ENCODE data around the gene OR52E5.

OR52E5 gene

DNA sequence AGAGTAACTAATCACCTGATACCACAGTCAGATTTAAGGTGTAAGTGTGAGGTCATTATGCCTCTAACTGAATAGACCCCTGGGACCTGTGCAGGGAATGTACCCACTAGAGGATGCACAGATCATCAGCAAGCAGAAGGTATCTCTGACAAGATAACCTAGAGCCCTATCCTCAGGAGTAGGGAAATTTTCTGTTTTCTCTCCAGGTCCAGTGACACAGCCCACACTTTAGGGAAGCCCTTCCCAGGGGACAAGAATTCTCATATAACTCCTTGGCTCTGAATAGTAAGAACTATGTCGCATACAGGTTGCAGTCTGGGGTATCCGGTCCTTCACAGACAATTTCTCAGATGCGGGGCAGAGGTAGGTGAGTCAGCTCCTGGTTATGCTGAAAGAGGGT is at the start of gene OR52E5:
TSS of gene OR52E5 (plus strand) at position 301 of the 400 bp plus-strand sequence. CDS start 7,569 bp downstream, outside the sequence.
- Histone ChIP-seq H3K4me3 (ENCODE audit: low read depth in 1 of 5, low read length in 5 of 5) (no peak within 1 kb of the TSS), H3K27ac (ENCODE audit: low read depth, low read length) (no peak within 1 kb of the TSS), H3K9ac (ENCODE audit: low read length in 5 of 5) (no peak within 1 kb of the TSS), H3K9me3 (ENCODE audit: control insufficient read depth in 5 of 5, low read length in 5 of 5) (no peaks in the 10 kb centered on the region), H3K36me3 (ENCODE audit: control insufficient read depth in 5 of 5, insufficient read depth in 5 of 5, low read length in 5 of 5) (no peaks in the 10 kb centered on the region), H3K4me1 (ENCODE audit: control insufficient read depth in 5 of 5, insufficient read depth in 5 of 5, low read length in 5 of 5) (no peaks in the 10 kb centered on the region), H3K27me3 (ENCODE audit: control insufficient read depth in 5 of 5, insufficient read depth in 4 of 5, low read length in 5 of 5) (peaks cover 0 to 3% (median 0%) of the 10 kb centered on the region in 5 donors)

DNA sequence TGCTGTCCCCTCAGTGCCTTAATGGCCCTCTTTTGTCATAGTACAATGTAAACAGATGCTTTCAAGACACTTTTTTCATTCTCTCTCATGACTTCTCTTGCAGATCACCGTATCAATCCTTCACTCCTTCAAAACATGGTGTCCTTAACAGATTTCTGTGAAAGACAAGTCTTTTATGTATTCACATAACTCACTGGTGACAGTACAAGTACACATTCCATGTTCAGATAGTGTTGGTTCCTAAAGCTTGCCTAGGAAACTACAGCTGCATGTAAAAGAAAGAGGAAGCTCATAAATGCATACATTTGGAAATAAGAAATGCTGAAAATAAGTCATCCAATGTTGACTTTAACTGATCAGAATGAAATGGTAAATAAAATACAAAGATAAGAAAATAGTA is 46.3 kb upstream of the OR52E5 start:
- no peak overlapping the region for H3K9ac ChIP-seq (ENCODE audit: low read length in 5 of 5)
- H3K4me1 ChIP-seq (ENCODE audit: control insufficient read depth in 5 of 5, insufficient read depth in 5 of 5, low read length in 5 of 5) = no peaks in the 10 kb centered on the region
- H3K36me3 ChIP-seq (ENCODE audit: control insufficient read depth in 5 of 5, insufficient read depth in 5 of 5, low read length in 5 of 5) = no peaks in the 10 kb centered on the region
- H3K4me3 ChIP-seq (ENCODE audit: low read depth in 1 of 5, low read length in 5 of 5) = no peak overlapping the region
- no peaks in the 10 kb centered on the region for H3K27me3 ChIP-seq (ENCODE audit: control insufficient read depth in 5 of 5, insufficient read depth in 4 of 5, low read length in 5 of 5)
- no peak overlapping the region for H3K27ac ChIP-seq (ENCODE audit: low read depth, low read length)
- H3K9me3 ChIP-seq (ENCODE audit: control insufficient read depth in 5 of 5, low read length in 5 of 5) = no peaks in the 10 kb centered on the region

DNA sequence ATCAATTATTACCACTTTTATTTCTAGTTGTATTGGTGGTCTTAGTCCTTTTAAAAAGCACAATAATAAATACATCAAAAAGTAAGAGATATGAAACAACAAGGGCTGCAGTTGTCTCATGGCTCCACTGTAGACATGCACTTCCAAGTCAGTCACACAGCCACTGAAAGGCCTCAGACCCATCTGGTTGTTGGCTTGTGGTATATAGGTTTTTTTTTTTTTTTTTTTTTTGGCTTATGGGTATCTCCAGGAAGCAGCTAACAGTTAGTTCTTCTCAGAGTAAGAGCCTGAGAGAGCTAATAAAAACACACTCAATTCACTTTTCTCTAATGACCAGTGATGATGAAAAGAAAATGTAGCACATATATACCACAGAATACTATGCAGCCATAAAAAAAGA is 45.3 kb upstream of the OR52E5 start:
- Histone ChIP-seq H3K9me3 (ENCODE audit: control insufficient read depth in 5 of 5, low read length in 5 of 5) (no peaks in the 10 kb centered on the region), H3K4me3 (ENCODE audit: low read depth in 1 of 5, low read length in 5 of 5) (no peak overlapping the region), H3K27ac (ENCODE audit: low read depth, low read length) (no peak overlapping the region), H3K27me3 (ENCODE audit: control insufficient read depth in 5 of 5, insufficient read depth in 4 of 5, low read length in 5 of 5) (no peaks in the 10 kb centered on the region), H3K9ac (ENCODE audit: low read length in 5 of 5) (no peak overlapping the region), H3K36me3 (ENCODE audit: control insufficient read depth in 5 of 5, insufficient read depth in 5 of 5, low read length in 5 of 5) (no peaks in the 10 kb centered on the region), H3K4me1 (ENCODE audit: control insufficient read depth in 5 of 5, insufficient read depth in 5 of 5, low read length in 5 of 5) (no peaks in the 10 kb centered on the region)

DNA sequence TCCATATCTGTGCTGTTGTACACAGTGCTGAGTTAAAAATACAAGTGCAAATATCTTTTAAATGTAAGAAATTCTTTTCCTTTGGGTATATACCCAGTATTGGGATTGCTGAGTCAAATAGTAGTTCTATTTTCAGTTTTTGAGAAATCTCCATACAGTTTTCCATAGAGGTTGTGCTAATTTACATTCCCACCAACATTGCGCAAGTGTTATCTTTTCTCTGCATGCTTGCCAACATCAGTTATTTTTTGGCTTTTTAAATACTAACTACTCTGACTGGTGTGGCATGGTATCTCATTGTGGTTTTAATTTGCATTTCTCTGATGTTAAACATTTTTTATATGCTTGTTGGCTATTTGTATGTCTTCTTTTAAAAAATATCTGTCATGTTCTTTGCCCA is 42.0 kb upstream of the OR52E5 start:
- Histone ChIP-seq H3K4me3 (ENCODE audit: low read depth in 1 of 5, low read length in 5 of 5) (no peak overlapping the region), H3K4me1 (ENCODE audit: control insufficient read depth in 5 of 5, insufficient read depth in 5 of 5, low read length in 5 of 5) (no peaks in the 10 kb centered on the region), H3K27ac (ENCODE audit: low read depth, low read length) (no peak overlapping the region), H3K9ac (ENCODE audit: low read length in 5 of 5) (no peak overlapping the region), H3K27me3 (ENCODE audit: control insufficient read depth in 5 of 5, insufficient read depth in 4 of 5, low read length in 5 of 5) (no peaks in the 10 kb centered on the region), H3K36me3 (ENCODE audit: control insufficient read depth in 5 of 5, insufficient read depth in 5 of 5, low read length in 5 of 5) (no peaks in the 10 kb centered on the region), H3K9me3 (ENCODE audit: control insufficient read depth in 5 of 5, low read length in 5 of 5) (no peaks in the 10 kb centered on the region)

GRCh38 chr11:5857590-5857989 is 35.4 kb upstream of the OR52E5 start, which contains the start of gene OR52E8:
Gene OR52E8, minus strand, starts transcription at chr11:5857690. Its CDS starts 0 bp downstream, at chr11:5857690.
- no peaks in the 10 kb centered on the region for H3K36me3 ChIP-seq (ENCODE audit: control insufficient read depth in 5 of 5, insufficient read depth in 5 of 5, low read length in 5 of 5)
- H3K4me1 ChIP-seq (ENCODE audit: control insufficient read depth in 5 of 5, insufficient read depth in 5 of 5, low read length in 5 of 5) = no peaks in the 10 kb centered on the region
- H3K4me3 ChIP-seq (ENCODE audit: low read depth in 1 of 5, low read length in 5 of 5) = no peak within 1 kb of the TSS
- H3K27ac ChIP-seq (ENCODE audit: low read depth, low read length) = no peak within 1 kb of the TSS
- H3K9ac ChIP-seq (ENCODE audit: low read length in 5 of 5) = no peak within 1 kb of the TSS
- no peaks in the 10 kb centered on the region for H3K27me3 ChIP-seq (ENCODE audit: control insufficient read depth in 5 of 5, insufficient read depth in 4 of 5, low read length in 5 of 5)
- no peaks in the 10 kb centered on the region for H3K9me3 ChIP-seq (ENCODE audit: control insufficient read depth in 5 of 5, low read length in 5 of 5)

GRCh38 chr11:5865826-5866225 is 27.2 kb upstream of the OR52E5 start:
- Histone ChIP-seq H3K4me3 (ENCODE audit: low read depth in 1 of 5, low read length in 5 of 5) (no peak overlapping the region), H3K27ac (ENCODE audit: low read depth, low read length) (no peak overlapping the region), H3K4me1 (ENCODE audit: control insufficient read depth in 5 of 5, insufficient read depth in 5 of 5, low read length in 5 of 5) (no peaks in the 10 kb centered on the region), H3K27me3 (ENCODE audit: control insufficient read depth in 5 of 5, insufficient read depth in 4 of 5, low read length in 5 of 5) (no peaks in the 10 kb centered on the region), H3K36me3 (ENCODE audit: control insufficient read depth in 5 of 5, insufficient read depth in 5 of 5, low read length in 5 of 5) (no peaks in the 10 kb centered on the region), H3K9ac (ENCODE audit: low read length in 5 of 5) (no peak overlapping the region), H3K9me3 (ENCODE audit: control insufficient read depth in 5 of 5, low read length in 5 of 5) (peaks cover 0 to 3% (median 0%) of the 10 kb centered on the region in 5 donors)

- Histone ChIP-seq H3K27me3 (ENCODE audit: control insufficient read depth in 5 of 5, insufficient read depth in 4 of 5, low read length in 5 of 5) (no peaks in the 10 kb centered on the region), H3K4me3 (ENCODE audit: low read depth in 1 of 5, low read length in 5 of 5) (no peak overlapping the region), H3K9me3 (ENCODE audit: control insufficient read depth in 5 of 5, low read length in 5 of 5) (no peaks in the 10 kb centered on the region)
Observed at GRCh38 chr11:5878564-5878963, 14.4 kb upstream of the OR52E5 start.

DNA sequence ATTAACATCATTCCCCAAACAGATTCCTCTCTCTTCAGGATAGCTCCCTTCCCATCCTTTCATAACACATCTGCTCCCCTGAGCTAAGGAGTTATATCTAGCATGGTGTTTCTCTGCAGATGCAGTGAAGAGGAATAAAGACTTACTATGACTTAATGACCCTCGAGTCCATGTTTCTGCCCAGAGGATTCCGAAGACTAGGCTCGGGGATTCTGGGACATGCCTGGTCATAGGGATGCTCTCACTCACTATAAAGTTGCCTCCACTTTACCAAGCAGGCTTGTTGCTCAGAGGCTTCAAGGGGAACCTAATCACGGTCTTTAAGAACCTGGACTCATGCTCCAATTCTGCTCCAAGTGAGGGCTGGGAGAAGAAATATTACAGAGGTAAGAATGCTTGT is 12.7 kb upstream of the OR52E5 start, which contains the start of gene OR52E4:
TSS of gene OR52E4 (plus strand) at position 301 of the 400 bp plus-strand sequence. CDS start 3,664 bp downstream, outside the sequence.
- Histone ChIP-seq H3K27me3 (ENCODE audit: control insufficient read depth in 5 of 5, insufficient read depth in 4 of 5, low read length in 5 of 5) (no peaks in the 10 kb centered on the region), H3K9me3 (ENCODE audit: control insufficient read depth in 5 of 5, low read length in 5 of 5) (no peaks in the 10 kb centered on the region), H3K4me3 (ENCODE audit: low read depth in 1 of 5, low read length in 5 of 5) (no peak within 1 kb of the TSS), H3K9ac (ENCODE audit: low read length in 5 of 5) (no peak within 1 kb of the TSS), H3K27ac (ENCODE audit: low read depth, low read length) (no peak within 1 kb of the TSS), H3K36me3 (ENCODE audit: control insufficient read depth in 5 of 5, insufficient read depth in 5 of 5, low read length in 5 of 5) (no peaks in the 10 kb centered on the region), H3K4me1 (ENCODE audit: control insufficient read depth in 5 of 5, insufficient read depth in 5 of 5, low read length in 5 of 5) (peaks cover 0 to 4% (median 0%) of the 10 kb centered on the region in 5 donors)

More at GRCh38 chr11:5878564-5878963, 14.4 kb upstream of the OR52E5 start:
- H3K4me1 ChIP-seq (ENCODE audit: control insufficient read depth in 5 of 5, insufficient read depth in 5 of 5, low read length in 5 of 5) = peaks cover 0 to 4% (median 0%) of the 10 kb centered on the region in 5 donors
- H3K36me3 ChIP-seq (ENCODE audit: control insufficient read depth in 5 of 5, insufficient read depth in 5 of 5, low read length in 5 of 5) = no peaks in the 10 kb centered on the region
- no peak overlapping the region for H3K27ac ChIP-seq (ENCODE audit: low read depth, low read length)
- no peak overlapping the region for H3K9ac ChIP-seq (ENCODE audit: low read length in 5 of 5)

- H3K27me3 ChIP-seq (ENCODE audit: control insufficient read depth in 5 of 5, insufficient read depth in 4 of 5, low read length in 5 of 5) = no peaks in the 10 kb centered on the region
- no peak overlapping the region for H3K4me3 ChIP-seq (ENCODE audit: low read depth in 1 of 5, low read length in 5 of 5)
- H3K36me3 ChIP-seq (ENCODE audit: control insufficient read depth in 5 of 5, insufficient read depth in 5 of 5, low read length in 5 of 5) = no peaks in the 10 kb centered on the region
- H3K9me3 ChIP-seq (ENCODE audit: control insufficient read depth in 5 of 5, low read length in 5 of 5) = no peaks in the 10 kb centered on the region
- no peak overlapping the region for H3K9ac ChIP-seq (ENCODE audit: low read length in 5 of 5)
- H3K4me1 ChIP-seq (ENCODE audit: control insufficient read depth in 5 of 5, insufficient read depth in 5 of 5, low read length in 5 of 5) = peaks cover 0 to 4% (median 0%) of the 10 kb centered on the region in 5 donors
- no peak overlapping the region for H3K27ac ChIP-seq (ENCODE audit: low read depth, low read length)
Observed at GRCh38 chr11:5881756-5882155, 11.3 kb upstream of the OR52E5 start.

DNA sequence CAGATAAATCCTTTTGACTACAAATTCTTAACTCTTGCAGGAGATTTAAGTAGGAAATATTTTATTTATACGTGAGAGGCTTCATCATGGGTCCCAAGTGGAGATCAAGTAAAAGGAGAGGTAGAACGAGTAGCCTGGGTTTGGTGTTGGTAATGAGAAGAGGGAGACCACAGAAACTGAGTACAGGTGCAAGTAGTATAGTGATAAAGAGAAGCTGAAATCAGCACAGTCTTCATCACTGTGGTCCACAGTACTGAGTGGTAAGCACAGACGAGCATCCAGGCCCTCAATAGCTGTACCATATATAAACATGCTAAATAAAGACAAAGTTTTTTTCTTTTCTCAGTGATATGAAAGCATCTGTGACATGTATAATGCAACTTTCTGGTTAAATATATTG is 5.8 kb upstream of the OR52E5 start:
- Histone ChIP-seq H3K36me3 (ENCODE audit: control insufficient read depth in 5 of 5, insufficient read depth in 5 of 5, low read length in 5 of 5) (no peaks in the 10 kb centered on the region), H3K4me3 (ENCODE audit: low read depth in 1 of 5, low read length in 5 of 5) (no peak overlapping the region), H3K27me3 (ENCODE audit: control insufficient read depth in 5 of 5, insufficient read depth in 4 of 5, low read length in 5 of 5) (no peaks in the 10 kb centered on the region), H3K4me1 (ENCODE audit: control insufficient read depth in 5 of 5, insufficient read depth in 5 of 5, low read length in 5 of 5) (no peaks in the 10 kb centered on the region), H3K9me3 (ENCODE audit: control insufficient read depth in 5 of 5, low read length in 5 of 5) (no peaks in the 10 kb centered on the region), H3K9ac (ENCODE audit: low read length in 5 of 5) (no peak overlapping the region), H3K27ac (ENCODE audit: low read depth, low read length) (no peak overlapping the region)

- no peak overlapping the region for H3K27ac ChIP-seq (ENCODE audit: low read depth, low read length)
- H3K9ac ChIP-seq (ENCODE audit: low read length in 5 of 5) = no peak overlapping the region
- H3K9me3 ChIP-seq (ENCODE audit: control insufficient read depth in 5 of 5, low read length in 5 of 5) = no peaks in the 10 kb centered on the region
- H3K27me3 ChIP-seq (ENCODE audit: control insufficient read depth in 5 of 5, insufficient read depth in 4 of 5, low read length in 5 of 5) = no peaks in the 10 kb centered on the region
- no peaks in the 10 kb centered on the region for H3K4me1 ChIP-seq (ENCODE audit: control insufficient read depth in 5 of 5, insufficient read depth in 5 of 5, low read length in 5 of 5)
- H3K4me3 ChIP-seq (ENCODE audit: low read depth in 1 of 5, low read length in 5 of 5) = no peak overlapping the region
- H3K36me3 ChIP-seq (ENCODE audit: control insufficient read depth in 5 of 5, insufficient read depth in 5 of 5, low read length in 5 of 5) = no peaks in the 10 kb centered on the region
Observed at GRCh38 chr11:5887661-5888060, 5.3 kb upstream of the OR52E5 start.
